CD4-positive, alpha-beta T cell (primary cell): ENCODE measurements around the gene SLCO4C1. TPM values are rescaled to one million over a fixed set of nuclear protein-coding genes. Genes with fewer than 3 reads are reported as not detected.

Experiments
- ATAC-seq: fragments of 200-7000 bp; cut with Tn5 transposase; one replicate; pipeline ENCODE4 v1.10.0; 2022; ENCODE audit warnings: mild to moderate bottlenecking; ENCODE audit not compliant: poor library complexity
- CTCF ChIA-PET: fragments of 350-600 bp; sonication (Branson Sonifier 250); formaldehyde crosslinking; loops from one replicate; lab custom pipeline; 2021; ENCODE audit warnings: antibody characterized with exemption, inconsistent platforms; lab: Charles Lee
- POLR2A ChIA-PET: fragments of 350-600 bp; sonication (Branson Sonifier 250); formaldehyde crosslinking; loops from one replicate; lab custom pipeline; 2021; ENCODE audit warnings: antibody characterized with exemption, inconsistent platforms; lab: Charles Lee
- DNase-seq, 14 experiments: peaks; one replicate each; pipeline ENCODE4 v3.0.0-alpha.2; 2013 to 2020; ENCODE audit warnings: mixed read lengths in 2 of 14
- H3K27ac ChIP-seq, 2 donors: one replicate each; pipeline versions ENCODE4 v1.5.1 to v1.7.0; 2013; ENCODE audit warnings: low read length in 2 of 2, low read depth in 1 of 2, mild to moderate bottlenecking in 1 of 2
- H3K27me3 ChIP-seq, 2 experiments: 1 replicate in 1 of 2; 2 replicates in 1 of 2; pipeline versions ENCODE4 v1.6.1 to v1.7.0; 2013; ENCODE audit warnings: low read length in 2 of 2, control low read depth in 1 of 2, mild to moderate bottlenecking in 1 of 2, moderate library complexity in 1 of 2; ENCODE audit not compliant: insufficient read depth in 2 of 2, control insufficient read depth in 1 of 2
- H3K36me3 ChIP-seq: one replicate; pipeline ENCODE4 v1.6.1; 2013; ENCODE audit warnings: low read length, control low read depth; ENCODE audit not compliant: insufficient read depth
- H3K4me1 ChIP-seq: one replicate; pipeline ENCODE4 v1.6.1; 2013; ENCODE audit warnings: low read length, control low read depth; ENCODE audit not compliant: insufficient read depth
- H3K4me3 ChIP-seq: one replicate; pipeline ENCODE4 v1.5.1; 2013; ENCODE audit warnings: mild to moderate bottlenecking, low read length, moderate library complexity
- H3K9me3 ChIP-seq, 2 experiments: 1 replicate in 1 of 2; 2 replicates in 1 of 2; pipeline versions ENCODE4 v1.6.1 to v1.7.0; 2013; ENCODE audit warnings: low read length in 2 of 2, mild to moderate bottlenecking in 2 of 2, control low read depth in 1 of 2, moderate library complexity in 1 of 2; ENCODE audit not compliant: control insufficient read depth in 1 of 2, insufficient read depth in 1 of 2
- H3K27ac Mint-ChIP-seq: one replicate; pipeline ENCODE4 v1.8.0; 2020; ENCODE audit warnings: mixed read lengths
- H3K27me3 Mint-ChIP-seq: one replicate; pipeline ENCODE4 v1.8.0; 2021; ENCODE audit warnings: mixed read lengths
- H3K36me3 Mint-ChIP-seq: one replicate; pipeline ENCODE4 v1.8.0; 2021; ENCODE audit warnings: low read depth, mixed read lengths
- H3K4me1 Mint-ChIP-seq: one replicate; pipeline ENCODE4 v1.8.0; 2021; ENCODE audit warnings: low read depth, mixed read lengths
- H3K4me3 Mint-ChIP-seq: one replicate; pipeline ENCODE4 v1.8.0; 2020; ENCODE audit warnings: mild to moderate bottlenecking, mixed read lengths
- H3K9me3 Mint-ChIP-seq: one replicate; pipeline ENCODE4 v1.8.0; 2020; ENCODE audit warnings: mixed read lengths
- CTCF ChIP-seq: fragments of 200-600 bp; IDR thresholded peaks from one replicate; pipeline ENCODE4 v1.8.0; 2022; ENCODE audit warnings: antibody characterized with exemption, mild to moderate bottlenecking
- intact Hi-C, 2 experiments: fragments of 100-400 bp; cut with DNase I in 1 of 2; cut with micrococcal nuclease in 1 of 2; formaldehyde crosslinking; loops; one replicate each; pipeline versions ENCODE4 v1.15.1 to v1.9.0; 2023 to 2025; cut with DNase I, micrococcal nuclease
- total RNA-seq, 174 experiments: library from RNA in 2 of 174; stranded (reverse) in 2 of 174; gene quantifications; one replicate each; pipeline ENCODE4 v1.2.3 and lab custom pipeline; 2021 to 2026

The SLCO4C1 gene
- total RNA-seq, 2 experiments from 2014 or later, result 0.06 to 0.11 TPM

GRCh38 chr5:102283102-102283797 lies 12.8 kb downstream of the SLCO4C1 start:
- Mint-ChIP-seq H3K36me3 (no peaks in the 10 kb centered on the region), H3K4me3 (no peak overlapping the region), H3K27me3 (no peaks in the 10 kb centered on the region), H3K9me3 (no peaks in the 10 kb centered on the region), H3K27ac (no peak overlapping the region), H3K4me1 (peaks cover 6% of the 10 kb centered on the region)
- H3K4me3 ChIP-seq, result no peak overlapping the region
- no peaks in the 10 kb centered on the region for H3K4me1 ChIP-seq
- CTCF ChIA-PET, result no interaction called here
- ATAC-seq, result no peak
- TF ChIP-seq CTCF, result no peak
- POLR2A ChIA-PET, result no interaction called here
- intact Hi-C loops, result no loop called here
- no peaks in the 10 kb centered on the region for H3K9me3 ChIP-seq
- no peaks in the 10 kb centered on the region for H3K27me3 ChIP-seq
- H3K36me3 ChIP-seq, result no peaks in the 10 kb centered on the region
- peak in 3 of 14 experiments; percentile 5 to 16 (median 6) for DNase-seq
- H3K27ac ChIP-seq, result no peak overlapping the region

GRCh38 chr5:102279711-102280110 lies 16.4 kb downstream of the SLCO4C1 start:
- DNase-seq, result no peak
- Histone ChIP-seq H3K36me3 (no peaks in the 10 kb centered on the region), H3K27ac (no peak overlapping the region), H3K9me3 (no peaks in the 10 kb centered on the region), H3K4me3 (no peak overlapping the region), H3K27me3 (no peaks in the 10 kb centered on the region), H3K4me1 (no peaks in the 10 kb centered on the region)
- no peak overlapping the region for H3K27ac Mint-ChIP-seq
- H3K36me3 Mint-ChIP-seq, result no peaks in the 10 kb centered on the region
- intact Hi-C loops, result no loop called here
- CTCF ChIA-PET, result no interaction called here
- H3K4me3 Mint-ChIP-seq, result no peak overlapping the region
- no peaks in the 10 kb centered on the region for H3K9me3 Mint-ChIP-seq
- no peak for TF ChIP-seq CTCF
- no peaks in the 10 kb centered on the region for H3K27me3 Mint-ChIP-seq
- no peak for ATAC-seq
- POLR2A ChIA-PET, result no interaction called here
- H3K4me1 Mint-ChIP-seq, result peaks cover 6% of the 10 kb centered on the region

DNA sequence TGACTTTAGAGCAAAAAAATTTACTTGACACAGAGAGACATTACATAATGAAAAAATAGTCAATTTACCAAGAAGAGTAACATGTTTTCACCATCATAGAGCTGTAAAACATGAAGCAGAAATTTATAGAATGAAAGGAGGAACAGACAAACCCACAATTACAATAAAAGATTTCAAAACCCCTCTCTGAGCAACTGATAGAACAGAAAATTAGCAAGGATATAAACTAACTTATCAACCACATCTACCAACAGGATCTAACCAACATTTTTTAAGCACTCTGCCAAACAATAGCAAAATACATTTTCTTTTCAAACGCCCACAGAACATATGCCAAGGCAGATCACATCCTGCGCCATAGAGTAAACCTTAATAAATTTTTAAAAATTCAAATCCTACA lies 17.9 kb downstream of the SLCO4C1 start:
- Mint-ChIP-seq H3K27ac (no peak overlapping the region), H3K4me1 (peaks cover 3% of the 10 kb centered on the region), H3K27me3 (no peaks in the 10 kb centered on the region), H3K9me3 (no peaks in the 10 kb centered on the region), H3K4me3 (no peak overlapping the region), H3K36me3 (no peaks in the 10 kb centered on the region)
- H3K36me3 ChIP-seq, result no peaks in the 10 kb centered on the region
- ATAC-seq (no peak), DNase-seq (no peak)
- no peaks in the 10 kb centered on the region for H3K4me1 ChIP-seq
- no peaks in the 10 kb centered on the region for H3K9me3 ChIP-seq
- CTCF ChIA-PET, result no interaction called here
- no peaks in the 10 kb centered on the region for H3K27me3 ChIP-seq
- no peak overlapping the region for H3K27ac ChIP-seq
- no peak overlapping the region for H3K4me3 ChIP-seq
- intact Hi-C loops, result no loop called here
- TF ChIP-seq CTCF, result no peak
- POLR2A ChIA-PET, result no interaction called here
